Measurements from ENCODE around the gene LHCGR.

DNA sequence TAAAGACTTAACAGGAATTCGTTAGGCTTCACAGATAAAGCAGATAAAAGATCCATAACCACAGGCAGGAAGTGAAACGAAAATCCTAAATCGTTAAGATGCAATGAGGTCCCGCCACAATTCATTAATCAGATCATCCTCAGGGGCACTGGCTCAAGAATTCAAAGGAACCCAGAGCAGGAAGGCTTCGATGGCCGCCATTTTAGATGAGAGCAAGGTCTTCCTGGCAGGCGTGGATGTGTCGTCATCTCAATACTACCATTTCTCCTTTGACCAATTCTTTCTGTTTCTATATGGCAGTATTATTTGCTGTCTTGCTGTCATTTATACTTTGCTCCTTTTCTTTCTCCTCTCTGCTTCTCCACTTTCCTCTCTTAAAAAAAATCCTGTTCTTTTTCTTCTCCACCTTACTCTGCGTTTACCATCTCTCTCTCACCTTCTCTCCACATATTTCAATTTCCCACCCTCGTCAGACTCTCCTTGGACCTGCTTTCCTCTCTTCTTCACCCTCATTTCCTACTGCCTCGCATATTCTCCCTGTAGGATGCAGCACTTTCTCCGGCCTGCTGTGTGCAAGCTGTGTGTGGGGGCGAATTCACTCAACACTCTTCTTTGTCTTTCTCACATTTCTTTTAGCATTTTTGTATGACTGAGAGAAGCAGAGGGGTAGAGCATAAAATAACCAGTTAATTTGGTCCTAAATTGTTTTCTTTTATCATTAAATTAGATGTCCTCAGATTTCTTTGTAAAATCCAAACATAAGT lies 35.1 kb upstream of the LHCGR start:
- TF ChIP-seq, protein P1, sequence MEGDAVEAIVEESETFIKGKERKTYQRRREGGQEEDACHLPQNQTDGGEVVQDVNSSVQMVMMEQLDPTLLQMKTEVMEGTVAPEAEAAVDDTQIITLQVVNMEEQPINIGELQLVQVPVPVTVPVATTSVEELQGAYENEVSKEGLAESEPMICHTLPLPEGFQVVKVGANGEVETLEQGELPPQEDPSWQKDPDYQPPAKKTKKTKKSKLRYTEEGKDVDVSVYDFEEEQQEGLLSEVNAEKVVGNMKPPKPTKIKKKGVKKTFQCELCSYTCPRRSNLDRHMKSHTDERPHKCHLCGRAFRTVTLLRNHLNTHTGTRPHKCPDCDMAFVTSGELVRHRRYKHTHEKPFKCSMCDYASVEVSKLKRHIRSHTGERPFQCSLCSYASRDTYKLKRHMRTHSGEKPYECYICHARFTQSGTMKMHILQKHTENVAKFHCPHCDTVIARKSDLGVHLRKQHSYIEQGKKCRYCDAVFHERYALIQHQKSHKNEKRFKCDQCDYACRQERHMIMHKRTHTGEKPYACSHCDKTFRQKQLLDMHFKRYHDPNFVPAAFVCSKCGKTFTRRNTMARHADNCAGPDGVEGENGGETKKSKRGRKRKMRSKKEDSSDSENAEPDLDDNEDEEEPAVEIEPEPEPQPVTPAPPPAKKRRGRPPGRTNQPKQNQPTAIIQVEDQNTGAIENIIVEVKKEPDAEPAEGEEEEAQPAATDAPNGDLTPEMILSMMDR (IDR thresholded peaks at IDR 0.05; ENCODE audit: insufficient read depth, low read length, poor library complexity, severe bottlenecking) = no peak
- TF ChIP-seq EZH2phosphoT487 (conservative IDR thresholded peaks at IDR 0.05; ENCODE audit: low read length) = no peak
